K562 (cell line): ENCODE measurements around the gene IL2RG. TPM values are rescaled to one million over a fixed set of nuclear protein-coding genes. Genes with fewer than 3 reads are reported as not detected.

Source experiments
- AFF4 ChIP-seq: sonication (generic); formaldehyde crosslinking; IDR thresholded peaks from 2 replicates; pipeline ENCODE4 v1.8.0; 2023; ENCODE audit warnings: mild to moderate bottlenecking, missing genetic modification reagents
- ARID1B ChIP-seq: fragments of 450-650 bp; IDR thresholded peaks from 2 replicates; pipeline ENCODE4 v1.6.1; 2016; ENCODE audit warnings: antibody characterized with exemption, mild to moderate bottlenecking, inconsistent platforms
- FOXJ2 ChIP-seq: fragments of 200-800 bp; sonication (Bioruptor generic); IDR thresholded peaks from 2 replicates; pipeline ENCODE4 v1.6.1; 2016; ENCODE audit warnings: missing genetic modification characterization, missing compliant biosample characterization
- L3MBTL2 ChIP-seq: fragments of 450-650 bp; IDR thresholded peaks from 2 replicates; pipeline ENCODE4 v1.6.1; 2016; ENCODE audit warnings: mild to moderate bottlenecking, moderate library complexity
- NFIC ChIP-seq: fragments of 450-650 bp; IDR thresholded peaks from 2 replicates; pipeline ENCODE4 v1.6.1; 2017; ENCODE audit warnings: mild to moderate bottlenecking, inconsistent platforms
- NRF1 ChIP-seq, 2 experiments: fragments of 450-650 bp; IDR thresholded peaks in 1 of 2; conservative IDR thresholded peaks in 1 of 2; 2 replicates each; pipeline ENCODE4 v1.6.1; 2014; ENCODE audit warnings: mild to moderate bottlenecking in 2 of 2
- PCBP1 ChIP-seq: fragments of 200-400 bp; formaldehyde crosslinking; IDR thresholded peaks from 2 replicates; pipeline ENCODE4 v1.6.1; 2018; ENCODE audit warnings: mild to moderate bottlenecking, low read depth, low read length; ENCODE audit not compliant: poor library complexity, severe bottlenecking
- RBM34 ChIP-seq: fragments of 200-400 bp; formaldehyde crosslinking; IDR thresholded peaks from 2 replicates; pipeline ENCODE4 v1.6.1; 2018; ENCODE audit warnings: low read length, borderline replicate concordance; ENCODE audit not compliant: insufficient read depth
- polyA plus RNA-seq, 8 experiments: library from polyadenylated mRNA; depleted of rRNA in 4 of 8; stranded (reverse) in 5 of 8; unstranded in 3 of 8; fragments of >200 nt; fragmentation: Nextera tagmentation in 2 of 8; fragmentation: Illumina TruSeq in 1 of 8; extraction: Ambion mirVana in 2 of 8; extraction: Trizol in 1 of 8; gene quantifications; 2 replicates each; pipeline versions ENCODE4 v1.2.1 to v1.2.3, GENCODE V29; 2011 to 2014; ENCODE audit warnings: inconsistent platforms in 1 of 8, missing spikeins in 1 of 8
- total RNA-seq, 7 experiments: library from RNA; depleted of rRNA in 6 of 7; stranded (reverse); fragments of >200 nt in 6 of 7; fragmentation: Illumina TruSeq in 2 of 7; extraction: Trizol in 2 of 7; gene quantifications; 2 replicates each; pipeline versions ENCODE4 v1.2.1 to v1.2.3, GENCODE V29; 2011 to 2021; ENCODE audit warnings: low replicate concordance in 1 of 7
- TF ChIP-seq, protein P1 (sequence below): fragments of 450-650 bp; IDR thresholded peaks from 2 replicates; pipeline ENCODE4 v1.6.1; 2016; ENCODE audit warnings: antibody characterized with exemption
- TF ChIP-seq, protein P2 (sequence below): sonication (generic); formaldehyde crosslinking; IDR thresholded peaks from 2 replicates; pipeline ENCODE4 v1.8.0; 2022; ENCODE audit warnings: mild to moderate bottlenecking, missing genetic modification reagents
- TF ChIP-seq, protein P3 (sequence below): fragments of 250-450 bp; sonication (Bioruptor Pico); IDR thresholded peaks from 2 replicates; pipeline ENCODE4 v1.4.0; 2020; ENCODE audit warnings: mild to moderate bottlenecking, moderate library complexity, borderline replicate concordance
- TF ChIP-seq, protein P4 (sequence below): sonication (generic); formaldehyde crosslinking; IDR thresholded peaks from 2 replicates; pipeline ENCODE4 v1.8.1; 2023; ENCODE audit warnings: mild to moderate bottlenecking, missing genetic modification reagents

The IL2RG gene
- total and polyA plus RNA-seq, 9 of the 15 experiments (the other 6 are each of a cell fraction or from before 2014, with no cell fraction given) = 5.5 to 55.4 (median 19.7) TPM

GRCh38 chrX:71068044-71068918 lies 43.1 kb downstream of the IL2RG start, which contains the start of gene SNX12 (continued):
- TF ChIP-seq, protein P1, sequence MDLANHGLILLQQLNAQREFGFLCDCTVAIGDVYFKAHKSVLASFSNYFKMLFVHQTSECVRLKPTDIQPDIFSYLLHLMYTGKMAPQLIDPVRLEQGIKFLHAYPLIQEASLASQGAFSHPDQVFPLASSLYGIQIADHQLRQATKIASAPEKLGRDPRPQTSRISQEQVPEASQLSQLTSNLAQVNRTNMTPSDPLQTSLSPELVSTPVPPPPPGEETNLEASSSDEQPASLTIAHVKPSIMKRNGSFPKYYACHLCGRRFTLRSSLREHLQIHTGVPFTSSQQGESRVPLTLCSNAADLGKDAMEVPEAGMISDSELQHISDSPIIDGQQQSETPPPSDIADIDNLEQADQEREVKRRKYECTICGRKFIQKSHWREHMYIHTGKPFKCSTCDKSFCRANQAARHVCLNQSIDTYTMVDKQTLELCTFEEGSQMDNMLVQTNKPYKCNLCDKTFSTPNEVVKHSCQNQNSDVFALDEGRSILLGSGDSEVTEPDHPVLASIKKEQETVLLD = peak; percentile 93
- TF ChIP-seq RBM34 (no peak), NRF1 (conservative IDR thresholded peaks at IDR 0.05 in 1 of 2, IDR thresholded peaks at IDR 0.05 in 1 of 2) (peak; percentile 93), FOXJ2 (tag) (peak; percentile 85; the same call in 1 of the 2 replicates), AFF4 (CRISPR knock-in tag) (no peak), PCBP1 (peak; percentile 88), NFIC (peak; percentile 29), L3MBTL2 (peak; percentile 65), ARID1B (peak; percentile 22; the same call in 1 of the 2 replicates)
- TF ChIP-seq, protein P2, sequence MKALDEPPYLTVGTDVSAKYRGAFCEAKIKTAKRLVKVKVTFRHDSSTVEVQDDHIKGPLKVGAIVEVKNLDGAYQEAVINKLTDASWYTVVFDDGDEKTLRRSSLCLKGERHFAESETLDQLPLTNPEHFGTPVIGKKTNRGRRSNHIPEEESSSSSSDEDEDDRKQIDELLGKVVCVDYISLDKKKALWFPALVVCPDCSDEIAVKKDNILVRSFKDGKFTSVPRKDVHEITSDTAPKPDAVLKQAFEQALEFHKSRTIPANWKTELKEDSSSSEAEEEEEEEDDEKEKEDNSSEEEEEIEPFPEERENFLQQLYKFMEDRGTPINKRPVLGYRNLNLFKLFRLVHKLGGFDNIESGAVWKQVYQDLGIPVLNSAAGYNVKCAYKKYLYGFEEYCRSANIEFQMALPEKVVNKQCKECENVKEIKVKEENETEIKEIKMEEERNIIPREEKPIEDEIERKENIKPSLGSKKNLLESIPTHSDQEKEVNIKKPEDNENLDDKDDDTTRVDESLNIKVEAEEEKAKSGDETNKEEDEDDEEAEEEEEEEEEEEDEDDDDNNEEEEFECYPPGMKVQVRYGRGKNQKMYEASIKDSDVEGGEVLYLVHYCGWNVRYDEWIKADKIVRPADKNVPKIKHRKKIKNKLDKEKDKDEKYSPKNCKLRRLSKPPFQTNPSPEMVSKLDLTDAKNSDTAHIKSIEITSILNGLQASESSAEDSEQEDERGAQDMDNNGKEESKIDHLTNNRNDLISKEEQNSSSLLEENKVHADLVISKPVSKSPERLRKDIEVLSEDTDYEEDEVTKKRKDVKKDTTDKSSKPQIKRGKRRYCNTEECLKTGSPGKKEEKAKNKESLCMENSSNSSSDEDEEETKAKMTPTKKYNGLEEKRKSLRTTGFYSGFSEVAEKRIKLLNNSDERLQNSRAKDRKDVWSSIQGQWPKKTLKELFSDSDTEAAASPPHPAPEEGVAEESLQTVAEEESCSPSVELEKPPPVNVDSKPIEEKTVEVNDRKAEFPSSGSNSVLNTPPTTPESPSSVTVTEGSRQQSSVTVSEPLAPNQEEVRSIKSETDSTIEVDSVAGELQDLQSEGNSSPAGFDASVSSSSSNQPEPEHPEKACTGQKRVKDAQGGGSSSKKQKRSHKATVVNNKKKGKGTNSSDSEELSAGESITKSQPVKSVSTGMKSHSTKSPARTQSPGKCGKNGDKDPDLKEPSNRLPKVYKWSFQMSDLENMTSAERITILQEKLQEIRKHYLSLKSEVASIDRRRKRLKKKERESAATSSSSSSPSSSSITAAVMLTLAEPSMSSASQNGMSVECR (CRISPR knock-in tag) = no peak
- TF ChIP-seq, protein P3, sequence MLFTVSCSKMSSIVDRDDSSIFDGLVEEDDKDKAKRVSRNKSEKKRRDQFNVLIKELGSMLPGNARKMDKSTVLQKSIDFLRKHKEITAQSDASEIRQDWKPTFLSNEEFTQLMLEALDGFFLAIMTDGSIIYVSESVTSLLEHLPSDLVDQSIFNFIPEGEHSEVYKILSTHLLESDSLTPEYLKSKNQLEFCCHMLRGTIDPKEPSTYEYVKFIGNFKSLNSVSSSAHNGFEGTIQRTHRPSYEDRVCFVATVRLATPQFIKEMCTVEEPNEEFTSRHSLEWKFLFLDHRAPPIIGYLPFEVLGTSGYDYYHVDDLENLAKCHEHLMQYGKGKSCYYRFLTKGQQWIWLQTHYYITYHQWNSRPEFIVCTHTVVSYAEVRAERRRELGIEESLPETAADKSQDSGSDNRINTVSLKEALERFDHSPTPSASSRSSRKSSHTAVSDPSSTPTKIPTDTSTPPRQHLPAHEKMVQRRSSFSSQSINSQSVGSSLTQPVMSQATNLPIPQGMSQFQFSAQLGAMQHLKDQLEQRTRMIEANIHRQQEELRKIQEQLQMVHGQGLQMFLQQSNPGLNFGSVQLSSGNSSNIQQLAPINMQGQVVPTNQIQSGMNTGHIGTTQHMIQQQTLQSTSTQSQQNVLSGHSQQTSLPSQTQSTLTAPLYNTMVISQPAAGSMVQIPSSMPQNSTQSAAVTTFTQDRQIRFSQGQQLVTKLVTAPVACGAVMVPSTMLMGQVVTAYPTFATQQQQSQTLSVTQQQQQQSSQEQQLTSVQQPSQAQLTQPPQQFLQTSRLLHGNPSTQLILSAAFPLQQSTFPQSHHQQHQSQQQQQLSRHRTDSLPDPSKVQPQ = no peak
- TF ChIP-seq, protein P4, sequence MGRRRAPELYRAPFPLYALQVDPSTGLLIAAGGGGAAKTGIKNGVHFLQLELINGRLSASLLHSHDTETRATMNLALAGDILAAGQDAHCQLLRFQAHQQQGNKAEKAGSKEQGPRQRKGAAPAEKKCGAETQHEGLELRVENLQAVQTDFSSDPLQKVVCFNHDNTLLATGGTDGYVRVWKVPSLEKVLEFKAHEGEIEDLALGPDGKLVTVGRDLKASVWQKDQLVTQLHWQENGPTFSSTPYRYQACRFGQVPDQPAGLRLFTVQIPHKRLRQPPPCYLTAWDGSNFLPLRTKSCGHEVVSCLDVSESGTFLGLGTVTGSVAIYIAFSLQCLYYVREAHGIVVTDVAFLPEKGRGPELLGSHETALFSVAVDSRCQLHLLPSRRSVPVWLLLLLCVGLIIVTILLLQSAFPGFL (CRISPR knock-in tag) = peak; percentile 71; the same call in 1 of the 2 replicates
